Breast epithelium (tissue), 4 donors: ENCODE results near the gene CCDC88C. TPM values are rescaled to one million over a fixed set of nuclear protein-coding genes. Genes with fewer than 3 reads are reported as not detected.

Experiments used
- DNase-seq, 2 donors: peaks; one replicate each; pipeline ENCODE4 v3.0.0-alpha.2; 2019; ENCODE audit warnings: low spot score in 2 of 2
- H3K27ac ChIP-seq, 2 donors: fragments of 200-600 bp; sonication (generic) in 1 of 2; one replicate each; pipeline ENCODE4 v1.5.1; 2016 to 2019; ENCODE audit warnings: mild to moderate bottlenecking in 1 of 2
- H3K27me3 ChIP-seq, 2 donors: fragments of 200-600 bp; sonication (generic) in 1 of 2; one replicate each; pipeline versions ENCODE4 v1.5.1 to v1.6.0; 2017 to 2019; ENCODE audit warnings: control low read depth in 1 of 2, mild to moderate bottlenecking in 1 of 2
- H3K36me3 ChIP-seq: fragments of 200-600 bp; one replicate; pipeline ENCODE4 v1.5.1; 2019
- H3K4me1 ChIP-seq, 2 donors: fragments of 200-600 bp; sonication (generic); one replicate each; pipeline ENCODE4 v1.5.1; 2016 to 2019; ENCODE audit warnings: control low read depth in 1 of 2
- H3K4me3 ChIP-seq, 3 donors: fragments of 200-600 bp; sonication (generic); 1 replicate in 2 of 3; 2 replicates in 1 of 3; pipeline ENCODE4 v1.5.1; 2016 to 2019; ENCODE audit warnings: mild to moderate bottlenecking in 3 of 3, moderate library complexity in 2 of 3
- H3K9me3 ChIP-seq, 2 donors: fragments of 200-600 bp; sonication (generic) in 1 of 2; one replicate each; pipeline ENCODE4 v1.5.1; 2016 to 2019; ENCODE audit warnings: control low read depth in 1 of 2
- POLR2A ChIP-seq: fragments of 450-650 bp; IDR thresholded peaks from one replicate; pipeline ENCODE4 v1.6.1; 2016; ENCODE audit warnings: antibody characterized with exemption, mild to moderate bottlenecking, moderate library complexity
- POLR2AphosphoS5 ChIP-seq, 3 donors: sonication (generic); formaldehyde crosslinking; IDR thresholded peaks; one replicate each; pipeline ENCODE4 v1.6.1; 2017; ENCODE audit warnings: antibody characterized with exemption in 3 of 3
- intact Hi-C: fragments of 100-400 bp; cut with DNase I; formaldehyde crosslinking; loops from one replicate; pipeline ENCODE4 v1.15.1; 2023; ENCODE audit warnings: low total_unique reads
- total RNA-seq, 3 donors: library from RNA; depleted of rRNA; stranded (reverse); fragments of >200 nt; gene quantifications; one replicate each; pipeline ENCODE4 v1.1.0, GENCODE V29; 2016
- TF ChIP-seq, protein P1 (sequence below), 3 donors: fragments of 450-650 bp; IDR thresholded peaks; one replicate each; pipeline ENCODE4 v1.5.1; 2016 to 2017; ENCODE audit warnings: antibody characterized with exemption in 3 of 3, mild to moderate bottlenecking in 3 of 3, moderate library complexity in 3 of 3

The CCDC88C gene
- total RNA-seq, 3 donors from 2014 or later, result 5.8 to 25.9 (median 19.3) TPM

- Histone ChIP-seq H3K4me3 (no peak overlapping the region), H3K27me3 (no peaks in the 10 kb centered on the region), H3K4me1 (no peaks in the 10 kb centered on the region), H3K9me3 (no peaks in the 10 kb centered on the region), H3K27ac (no peak overlapping the region), H3K36me3 (no peaks in the 10 kb centered on the region)
- intact Hi-C loops, result no loop called here
- TF ChIP-seq, protein P1, sequence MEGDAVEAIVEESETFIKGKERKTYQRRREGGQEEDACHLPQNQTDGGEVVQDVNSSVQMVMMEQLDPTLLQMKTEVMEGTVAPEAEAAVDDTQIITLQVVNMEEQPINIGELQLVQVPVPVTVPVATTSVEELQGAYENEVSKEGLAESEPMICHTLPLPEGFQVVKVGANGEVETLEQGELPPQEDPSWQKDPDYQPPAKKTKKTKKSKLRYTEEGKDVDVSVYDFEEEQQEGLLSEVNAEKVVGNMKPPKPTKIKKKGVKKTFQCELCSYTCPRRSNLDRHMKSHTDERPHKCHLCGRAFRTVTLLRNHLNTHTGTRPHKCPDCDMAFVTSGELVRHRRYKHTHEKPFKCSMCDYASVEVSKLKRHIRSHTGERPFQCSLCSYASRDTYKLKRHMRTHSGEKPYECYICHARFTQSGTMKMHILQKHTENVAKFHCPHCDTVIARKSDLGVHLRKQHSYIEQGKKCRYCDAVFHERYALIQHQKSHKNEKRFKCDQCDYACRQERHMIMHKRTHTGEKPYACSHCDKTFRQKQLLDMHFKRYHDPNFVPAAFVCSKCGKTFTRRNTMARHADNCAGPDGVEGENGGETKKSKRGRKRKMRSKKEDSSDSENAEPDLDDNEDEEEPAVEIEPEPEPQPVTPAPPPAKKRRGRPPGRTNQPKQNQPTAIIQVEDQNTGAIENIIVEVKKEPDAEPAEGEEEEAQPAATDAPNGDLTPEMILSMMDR (IDR thresholded peaks at IDR 0.05), result no peak
- no peak for TF ChIP-seq POLR2A
- no peak for TF ChIP-seq POLR2AphosphoS5 (IDR thresholded peaks at IDR 0.05)
- no peak for DNase-seq
Measured at GRCh38 chr14:91295851-91296796, 121.5 kb downstream of the CCDC88C start.

DNA sequence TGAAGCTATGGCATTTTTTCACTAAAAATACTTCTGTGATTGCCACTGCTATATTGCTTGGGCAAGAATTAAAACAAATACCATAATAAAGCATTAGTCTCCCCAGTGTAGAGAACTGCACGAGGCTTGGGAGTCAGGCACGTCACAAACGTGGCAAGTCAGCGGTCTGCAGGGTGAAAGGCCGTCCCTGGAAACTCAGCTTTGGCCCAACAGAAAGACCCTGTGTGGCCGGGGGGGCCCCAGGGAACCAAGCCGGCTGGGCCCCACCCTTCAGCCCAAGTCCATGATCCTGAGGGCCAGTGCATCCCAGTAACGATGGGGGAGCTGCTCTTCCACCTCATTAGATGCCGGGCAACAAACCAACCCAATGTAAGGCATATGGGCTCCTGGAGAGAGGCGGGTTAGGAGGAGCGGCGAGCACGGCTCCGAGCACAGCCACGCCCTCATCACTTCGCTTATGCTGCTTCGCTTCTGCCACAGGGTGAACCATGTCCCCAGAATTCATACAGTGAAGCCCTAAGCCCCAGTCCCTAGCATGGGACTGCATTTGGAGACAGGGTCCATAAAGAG lies 122.3 kb downstream of the CCDC88C start:
- no peak for DNase-seq
- no peak for TF ChIP-seq POLR2AphosphoS5 (IDR thresholded peaks at IDR 0.05)
- TF ChIP-seq POLR2A, result no peak
- TF ChIP-seq, protein P1 (IDR thresholded peaks at IDR 0.05), result no peak
- intact Hi-C loops, result no loop called here
- Histone ChIP-seq H3K27ac (no peak overlapping the region), H3K27me3 (no peaks in the 10 kb centered on the region), H3K4me1 (no peaks in the 10 kb centered on the region), H3K9me3 (no peaks in the 10 kb centered on the region), H3K4me3 (no peak overlapping the region), H3K36me3 (no peaks in the 10 kb centered on the region)

DNA sequence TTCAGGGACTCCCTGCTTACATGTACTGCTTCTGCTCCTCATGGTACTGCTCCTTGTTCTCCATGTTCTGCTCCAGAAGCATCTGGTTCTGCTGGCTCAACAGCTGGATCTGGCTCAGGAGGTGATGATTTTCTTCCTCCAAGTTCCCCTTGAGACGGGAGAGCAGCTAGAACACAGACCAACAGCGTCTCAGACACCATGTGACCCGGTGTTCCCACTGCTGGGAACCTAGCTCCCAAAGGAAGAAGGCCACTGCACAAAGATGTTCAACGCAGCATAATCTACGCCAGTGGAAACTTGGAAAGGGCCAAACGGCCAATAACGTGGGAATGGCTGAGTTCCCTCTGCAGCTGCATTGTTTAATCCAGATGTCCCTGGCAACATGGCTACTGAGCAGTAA lies 123.5 kb downstream of the CCDC88C start:
- TF ChIP-seq, protein P1 (IDR thresholded peaks at IDR 0.05), result no peak
- TF ChIP-seq POLR2AphosphoS5 (IDR thresholded peaks at IDR 0.05), result no peak
- TF ChIP-seq POLR2A, result no peak
- no peaks in the 10 kb centered on the region for H3K4me1 ChIP-seq
- no peaks in the 10 kb centered on the region for H3K27me3 ChIP-seq
- no peak overlapping the region for H3K4me3 ChIP-seq
- no peak for DNase-seq
- intact Hi-C loops, result no loop called here
- H3K36me3 ChIP-seq, result no peaks in the 10 kb centered on the region
- no peaks in the 10 kb centered on the region for H3K9me3 ChIP-seq
- no peak overlapping the region for H3K27ac ChIP-seq

GRCh38 chr14:91293281-91293680 lies 124.3 kb downstream of the CCDC88C start:
- intact Hi-C loops, result no loop called here
- DNase-seq, result no peak
- H3K9me3 ChIP-seq, result no peaks in the 10 kb centered on the region
- H3K4me3 ChIP-seq, result no peak overlapping the region
- H3K4me1 ChIP-seq, result no peaks in the 10 kb centered on the region
- H3K27ac ChIP-seq, result no peak overlapping the region
- H3K36me3 ChIP-seq, result no peaks in the 10 kb centered on the region
- no peaks in the 10 kb centered on the region for H3K27me3 ChIP-seq
- TF ChIP-seq POLR2AphosphoS5 (IDR thresholded peaks at IDR 0.05) (no peak), POLR2A (no peak)
- TF ChIP-seq, protein P1 (IDR thresholded peaks at IDR 0.05), result no peak

DNA sequence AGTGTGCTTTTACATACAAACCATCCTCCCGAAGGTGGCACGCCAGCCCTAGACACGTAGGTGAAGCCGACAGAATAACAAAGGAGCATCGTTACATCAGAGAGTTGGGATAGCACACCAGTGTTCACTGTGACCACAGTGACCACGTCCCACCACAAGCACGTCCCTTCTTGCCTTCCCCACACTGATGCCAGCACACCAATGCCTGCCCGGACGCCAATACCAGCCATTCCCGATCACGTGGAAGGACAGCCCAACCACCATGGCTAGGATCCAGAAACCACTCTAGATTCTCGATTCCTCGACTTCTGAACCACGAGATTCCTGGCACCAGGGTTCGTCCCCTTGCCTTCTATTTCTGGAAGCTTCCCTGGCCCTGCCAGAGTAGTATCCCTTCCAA lies 125.1 kb downstream of the CCDC88C start:
- TF ChIP-seq, protein P1 (IDR thresholded peaks at IDR 0.05), result no peak
- no peak for TF ChIP-seq POLR2AphosphoS5 (IDR thresholded peaks at IDR 0.05)
- TF ChIP-seq POLR2A, result no peak
- no peak overlapping the region for H3K4me3 ChIP-seq
- peak overlapping the region; percentile 38 to 45 for H3K27ac ChIP-seq
- H3K9me3 ChIP-seq, result no peaks in the 10 kb centered on the region
- DNase-seq, result peak in 1 of 2 donors; percentile 78
- intact Hi-C loops, result no loop called here
- no peaks in the 10 kb centered on the region for H3K27me3 ChIP-seq
- no peaks in the 10 kb centered on the region for H3K4me1 ChIP-seq
- H3K36me3 ChIP-seq, result no peaks in the 10 kb centered on the region
